Skeletal muscle tissue (tissue), 4 donors: Measurements from ENCODE around the gene ZSCAN5A. TPM values are rescaled to one million over a fixed set of nuclear protein-coding genes. Genes with fewer than 3 reads are reported as not detected.
"Not testable (repeated sequence)": the region's sequence is repeated elsewhere in the genome, so short reads cannot be mapped to it uniquely, and the experiment has no call there.

ENCODE experiments used
- H3K27ac ChIP-seq: one replicate; pipeline ENCODE4 v1.7.0; 2013; ENCODE audit warnings: mild to moderate bottlenecking, low read depth, low read length, inconsistent platforms
- H3K27me3 ChIP-seq, 3 donors: one replicate each; pipeline ENCODE4 v1.7.0; 2013; ENCODE audit warnings: low read length in 3 of 3; ENCODE audit not compliant: control insufficient read depth in 3 of 3, insufficient read depth in 3 of 3
- H3K36me3 ChIP-seq, 3 donors: one replicate each; pipeline ENCODE4 v1.7.0; 2013; ENCODE audit warnings: low read length in 3 of 3; ENCODE audit not compliant: control insufficient read depth in 3 of 3, insufficient read depth in 3 of 3
- H3K4me1 ChIP-seq, 3 donors: one replicate each; pipeline ENCODE4 v1.7.0; 2013; ENCODE audit warnings: low read length in 3 of 3, mild to moderate bottlenecking in 3 of 3; ENCODE audit not compliant: control insufficient read depth in 3 of 3, insufficient read depth in 3 of 3
- H3K4me3 ChIP-seq, 3 donors: one replicate each; pipeline ENCODE4 v1.7.0; 2013; ENCODE audit warnings: low read length in 3 of 3
- H3K9ac ChIP-seq, 3 donors: one replicate each; pipeline ENCODE4 v1.7.0; 2013; ENCODE audit warnings: low read length in 3 of 3, mild to moderate bottlenecking in 3 of 3, moderate library complexity in 2 of 3, low read depth in 1 of 3
- H3K9me3 ChIP-seq, 3 donors: one replicate each; pipeline ENCODE4 v1.7.0; 2013; ENCODE audit warnings: low read length in 3 of 3; ENCODE audit not compliant: control insufficient read depth in 3 of 3
- total RNA-seq: library from RNA; depleted of rRNA; stranded (reverse); fragments of >200 nt; gene quantifications from one replicate; pipeline ENCODE4 v1.2.3, GENCODE V29; 2014
- donor health status: Osteomylitis.

Gene ZSCAN5A
- total RNA-seq, 1 donor from 2014 or later, result 3.1 TPM

- no peaks in the 10 kb centered on the region for H3K9me3 ChIP-seq
- H3K4me1 ChIP-seq, result no peaks in the 10 kb centered on the region
- H3K27ac ChIP-seq, result no peak overlapping the region
- no peaks in the 10 kb centered on the region for H3K36me3 ChIP-seq
- H3K27me3 ChIP-seq, result no peaks in the 10 kb centered on the region
- no peak overlapping the region for H3K4me3 ChIP-seq
- H3K9ac ChIP-seq, result no peak overlapping the region
Observed at GRCh38 chr19:56261145-56261544, 53.5 kb downstream of the ZSCAN5A start.

GRCh38 chr19:56258272-56258671, 56.4 kb downstream of the ZSCAN5A start:
- Histone ChIP-seq H3K36me3 (no peaks in the 10 kb centered on the region), H3K4me1 (no peaks in the 10 kb centered on the region), H3K27me3 (no peaks in the 10 kb centered on the region), H3K9ac (no peak overlapping the region), H3K4me3 (no peak overlapping the region), H3K9me3 (no peaks in the 10 kb centered on the region), H3K27ac (no peak overlapping the region)

GRCh38 chr19:56253737-56254136, 60.9 kb downstream of the ZSCAN5A start:
- Histone ChIP-seq H3K27me3 (no peaks in the 10 kb centered on the region), H3K9me3 (no peaks in the 10 kb centered on the region), H3K27ac (no peak overlapping the region), H3K4me3 (no peak overlapping the region), H3K36me3 (no peaks in the 10 kb centered on the region), H3K9ac (no peak overlapping the region), H3K4me1 (no peaks in the 10 kb centered on the region)

- no peaks in the 10 kb centered on the region for H3K36me3 ChIP-seq
- no peak overlapping the region for H3K9ac ChIP-seq
- H3K27me3 ChIP-seq, result no peaks in the 10 kb centered on the region
- H3K4me1 ChIP-seq, result no peaks in the 10 kb centered on the region
- no peak overlapping the region for H3K4me3 ChIP-seq
- H3K9me3 ChIP-seq, result no peaks in the 10 kb centered on the region
- H3K27ac ChIP-seq, result no peak overlapping the region
Observed at GRCh38 chr19:56252699-56253422, 61.8 kb downstream of the ZSCAN5A start.

GRCh38 chr19:56248736-56249338, 65.8 kb downstream of the ZSCAN5A start:
- H3K36me3 ChIP-seq, H3K9ac ChIP-seq, H3K9me3 ChIP-seq, H3K27me3 ChIP-seq, H3K4me1 ChIP-seq, H3K27ac ChIP-seq, H3K4me3 ChIP-seq: not testable (repeated sequence)

GRCh38 chr19:56245764-56246163, 68.9 kb downstream of the ZSCAN5A start:
- H3K9ac ChIP-seq, H3K9me3 ChIP-seq, H3K27ac ChIP-seq, H3K4me1 ChIP-seq, H3K27me3 ChIP-seq, H3K36me3 ChIP-seq, H3K4me3 ChIP-seq: not testable (repeated sequence)

- no peaks in the 10 kb centered on the region for H3K9me3 ChIP-seq
- H3K27me3 ChIP-seq, result no peaks in the 10 kb centered on the region
- H3K4me3 ChIP-seq, result no peak overlapping the region
- H3K27ac ChIP-seq, result no peak overlapping the region
- H3K36me3 ChIP-seq, result no peaks in the 10 kb centered on the region
- no peaks in the 10 kb centered on the region for H3K4me1 ChIP-seq
- H3K9ac ChIP-seq, result no peak overlapping the region
Observed at GRCh38 chr19:56245121-56245740, 69.4 kb downstream of the ZSCAN5A start.

- Histone ChIP-seq H3K36me3 (peaks cover 0 to 3% (median 0%) of the 10 kb centered on the region in 3 donors), H3K4me1 (no peaks in the 10 kb centered on the region), H3K4me3 (no peak overlapping the region), H3K9me3 (no peaks in the 10 kb centered on the region), H3K27ac (no peak overlapping the region), H3K9ac (no peak overlapping the region), H3K27me3 (peaks cover 0 to 3% (median 0%) of the 10 kb centered on the region in 3 donors)
Observed at GRCh38 chr19:56223481-56223880, 91.2 kb downstream of the ZSCAN5A start.

GRCh38 chr19:56222901-56223300, 91.7 kb downstream of the ZSCAN5A start:
- Histone ChIP-seq H3K9me3 (no peaks in the 10 kb centered on the region), H3K9ac (no peak overlapping the region), H3K27ac (no peak overlapping the region), H3K36me3 (peaks cover 0 to 3% (median 0%) of the 10 kb centered on the region in 3 donors), H3K27me3 (peaks cover 0 to 3% (median 0%) of the 10 kb centered on the region in 3 donors), H3K4me1 (no peaks in the 10 kb centered on the region), H3K4me3 (no peak overlapping the region)

GRCh38 chr19:56221851-56222250, 92.8 kb downstream of the ZSCAN5A start:
- Histone ChIP-seq H3K9ac (no peak overlapping the region), H3K4me3 (no peak overlapping the region), H3K4me1 (peaks cover 4 to 8% (median 6%) of the 10 kb centered on the region in 3 donors)

More at GRCh38 chr19:56221851-56222250, 92.8 kb downstream of the ZSCAN5A start:
- H3K9me3 ChIP-seq, result no peaks in the 10 kb centered on the region
- H3K27me3 ChIP-seq, result peaks cover 0 to 10% (median 9%) of the 10 kb centered on the region in 3 donors
- H3K27ac ChIP-seq, result no peak overlapping the region
- peaks cover 0 to 3% (median 0%) of the 10 kb centered on the region in 3 donors for H3K36me3 ChIP-seq
